Tongue (tissue), 2 donors: ENCODE data around the gene SLC25A40. TPM values are rescaled to one million over a fixed set of nuclear protein-coding genes. Genes with fewer than 3 reads are reported as not detected.
"Not testable (repeated sequence)": the region's sequence is repeated elsewhere in the genome, so short reads cannot be mapped to it uniquely, and the experiment has no call there.

Experiments used
- DNase-seq: peaks from one replicate; pipeline ENCODE4 v3.0.0-alpha.2; 2015
- total RNA-seq: library from RNA; depleted of rRNA; stranded (reverse); fragments of >200 nt; gene quantifications from one replicate; pipeline ENCODE4 v1.2.3, GENCODE V29; 2014

Gene SLC25A40
- total RNA-seq: 17.3 TPM

- peak; percentile 96 for DNase-seq
Measured at GRCh38 chr7:87876040-87876868, at the start of gene SLC25A40, which contains the start of gene DBF4. Gene SLC25A40, minus strand, starts transcription at chr7:87876360. Its CDS starts 17,633 bp downstream, at chr7:87858727. Gene DBF4, plus strand, starts transcription at chr7:87876493. Its CDS starts 240 bp downstream, at chr7:87876733.

- DNase-seq: not testable (repeated sequence)
Measured at GRCh38 chr7:87922759-87923395, 46.7 kb upstream of the SLC25A40 start.

GRCh38 chr7:87920578-87920977, 44.4 kb upstream of the SLC25A40 start:
- DNase-seq: no peak

- DNase-seq: no peak
Measured at GRCh38 chr7:87919875-87920274, 43.7 kb upstream of the SLC25A40 start.

GRCh38 chr7:87918740-87919139, 42.6 kb upstream of the SLC25A40 start:
- no peak for DNase-seq

GRCh38 chr7:87912121-87912520, 36.0 kb upstream of the SLC25A40 start:
- DNase-seq: no peak

- not testable (repeated sequence) for DNase-seq
Measured at GRCh38 chr7:87908814-87909213, 32.7 kb upstream of the SLC25A40 start.

- peak; percentile 2 for DNase-seq
Measured at GRCh38 chr7:87907136-87907906, 31.2 kb upstream of the SLC25A40 start.

GRCh38 chr7:87899255-87899654, 23.1 kb upstream of the SLC25A40 start:
- no peak for DNase-seq

GRCh38 chr7:87895363-87895762, 19.2 kb upstream of the SLC25A40 start:
- DNase-seq: no peak

- DNase-seq: peak; percentile 70
Measured at GRCh38 chr7:87886875-87887274, 10.7 kb upstream of the SLC25A40 start.

GRCh38 chr7:87885018-87885417, 8.9 kb upstream of the SLC25A40 start:
- no peak for DNase-seq

- DNase-seq: peak; percentile 75
Measured at GRCh38 chr7:87882151-87882937, 6.2 kb upstream of the SLC25A40 start.

GRCh38 chr7:87878208-87878735, 2.1 kb upstream of the SLC25A40 start:
- DNase-seq: no peak

- peak; percentile 20 for DNase-seq
Measured at GRCh38 chr7:87877366-87878040, 1.3 kb upstream of the SLC25A40 start.

GRCh38 chr7:87876869-87877234, 692 bp upstream of the SLC25A40 start:
- DNase-seq: peak; percentile 79

- peak; percentile 26 for DNase-seq
Measured at GRCh38 chr7:87875151-87876039, 765 bp downstream of the SLC25A40 start.

- no peak for DNase-seq
Measured at GRCh38 chr7:87874066-87874465, 2.1 kb downstream of the SLC25A40 start.

GRCh38 chr7:87873328-87873727, 2.8 kb downstream of the SLC25A40 start:
- DNase-seq: not testable (repeated sequence)

- no peak for DNase-seq
Measured at GRCh38 chr7:87872346-87872745, 3.8 kb downstream of the SLC25A40 start.
